GM19455 (cell line): ENCODE results near the gene MYO5B.

Source experiments
- ATAC-seq: cut with Tn5 transposase; IDR thresholded peaks from one replicate; pipeline ENCODE4 v1.9.1; 2021; ENCODE audit not compliant: unreplicated experiment

Gene MYO5B

GRCh38 chr18:50189160-50189559 is 5.8 kb downstream of the MYO5B start:
- ATAC-seq = no peak

GRCh38 chr18:50188652-50189051 is 6.3 kb downstream of the MYO5B start:
- ATAC-seq = no peak

GRCh38 chr18:50187659-50188058 is 7.3 kb downstream of the MYO5B start:
- no peak for ATAC-seq

- ATAC-seq = no peak
These were observed 8.6 kb downstream of the MYO5B start for GRCh38 chr18:50186385-50186784.

GRCh38 chr18:50183556-50183955 is 11.4 kb downstream of the MYO5B start:
- no peak for ATAC-seq

- no peak for ATAC-seq
These were observed 12.4 kb downstream of the MYO5B start for GRCh38 chr18:50182511-50182910.

- ATAC-seq = no peak
These were observed 13.4 kb downstream of the MYO5B start for GRCh38 chr18:50181590-50181989.

- no peak for ATAC-seq
These were observed 15.5 kb downstream of the MYO5B start for GRCh38 chr18:50179465-50179864.

- no peak for ATAC-seq
These were observed 17.5 kb downstream of the MYO5B start for GRCh38 chr18:50177294-50177992.

- no peak for ATAC-seq
These were observed 22.6 kb downstream of the MYO5B start for GRCh38 chr18:50172367-50172766.

GRCh38 chr18:50171406-50171805 is 23.5 kb downstream of the MYO5B start:
- ATAC-seq = no peak

GRCh38 chr18:50170004-50170403 is 24.9 kb downstream of the MYO5B start:
- no peak for ATAC-seq

- no peak for ATAC-seq
These were observed 25.8 kb downstream of the MYO5B start for GRCh38 chr18:50169149-50169548.

GRCh38 chr18:50167966-50168365 is 27.0 kb downstream of the MYO5B start:
- ATAC-seq = no peak

GRCh38 chr18:50166901-50167300 is 28.0 kb downstream of the MYO5B start:
- ATAC-seq = no peak

- no peak for ATAC-seq
These were observed 31.4 kb downstream of the MYO5B start for GRCh38 chr18:50163505-50163904.

- no peak for ATAC-seq
These were observed 32.3 kb downstream of the MYO5B start for GRCh38 chr18:50162486-50163304.

GRCh38 chr18:50161597-50162205 is 33.2 kb downstream of the MYO5B start:
- ATAC-seq = no peak

GRCh38 chr18:50159654-50160046 is 35.3 kb downstream of the MYO5B start:
- ATAC-seq = no peak

GRCh38 chr18:50158866-50159653 is 35.9 kb downstream of the MYO5B start:
- ATAC-seq = no peak

GRCh38 chr18:50155406-50155805 is 39.5 kb downstream of the MYO5B start:
- no peak for ATAC-seq
